Posterior vena cava (tissue), 2 donors: ENCODE data around the gene OTOP3. TPM values are rescaled to one million over a fixed set of nuclear protein-coding genes. Genes with fewer than 3 reads are reported as not detected.

ENCODE experiments used
- total RNA-seq, 2 donors: library from RNA; stranded (reverse); fragmentation: NEBNext Ultra II Directional; extraction: Animal tissue kit (Norgen Biotek cat#: 25700); gene quantifications; one replicate each; pipeline ENCODE4 v1.2.1, GENCODE V29; 2021
- donor health status: DM: yes; HTN: yes; CAD: no.
- donor health status: DM: yes; HTN: yes; CAD: no.

The OTOP3 gene
- total RNA-seq, 2 donors from 2014 or later: not detected

Other genes with a start within 250 kb of the OTOP3 start
- 1 to 10 TPM in 1 of 2 donors, under 1 TPM in 1; 0.48 to 3.1 TPM for gene CD300LF, start 223.0 kb upstream of the OTOP3 start, total RNA-seq
- 1 to 10 TPM; 1.1 to 1.6 TPM for gene RAB37, start 198.6 kb upstream of the OTOP3 start, total RNA-seq
- 10 to 100 TPM in 1 of 2 donors, 1 to 10 TPM in 1; 7.0 to 11.5 TPM for gene NHERF1, start 187.3 kb upstream of the OTOP3 start, total RNA-seq
- 10 to 100 TPM; 26.8 to 31.7 TPM for gene NAT9, start 159.6 kb upstream of the OTOP3 start, total RNA-seq
- gene GRIN2C, start 76.0 kb upstream of the OTOP3 start, total RNA-seq: under 1 TPM; 0.38 to 0.65 TPM
- gene FDXR, start 62.9 kb upstream of the OTOP3 start, total RNA-seq: 1 to 10 TPM; 3.3 to 6.2 TPM
- not detected for gene FADS6, start 42.3 kb upstream of the OTOP3 start, total RNA-seq
- not detected for gene USH1G, start 12.6 kb upstream of the OTOP3 start, total RNA-seq
- not detected for gene OTOP2, start 11.6 kb upstream of the OTOP3 start, total RNA-seq
- 10 to 100 TPM; 11.7 to 13.0 TPM for gene HID1, start 36.9 kb downstream of the OTOP3 start, total RNA-seq
- gene CDR2L, start 51.7 kb downstream of the OTOP3 start, total RNA-seq: 10 to 100 TPM; 17.4 to 26.0 TPM
- 10 to 100 TPM; 23.3 to 23.5 TPM for gene MRPL58, start 76.8 kb downstream of the OTOP3 start, total RNA-seq
- gene ATP5PD, start 111.1 kb downstream of the OTOP3 start, total RNA-seq: 100 to 1,000 TPM; 205 to 235 TPM
- 10 to 100 TPM; 23.0 to 25.0 TPM for gene KCTD2, start 111.3 kb downstream of the OTOP3 start, total RNA-seq
- gene SLC16A5, start 152.1 kb downstream of the OTOP3 start, total RNA-seq: 1 to 10 TPM; 6.1 to 8.1 TPM
- 1 to 10 TPM; 5.8 to 6.4 TPM for gene ARMC7, start 174.1 kb downstream of the OTOP3 start, total RNA-seq
- 10 to 100 TPM; 26.2 to 33.0 TPM for gene NT5C, start 195.8 kb downstream of the OTOP3 start, total RNA-seq
- gene JPT1, start 218.6 kb downstream of the OTOP3 start, total RNA-seq: 10 to 100 TPM; 20.1 to 22.3 TPM
- 100 to 1,000 TPM; 221 to 238 TPM for gene SUMO2, start 247.1 kb downstream of the OTOP3 start, total RNA-seq